ENCODE results near the gene MRGPRD. TPM values are rescaled to one million over a fixed set of nuclear protein-coding genes. Genes with fewer than 3 reads are reported as not detected.

The MRGPRD gene
- total and polyA plus RNA-seq, 2 of the 13 experiments (the other 11 are each of a cell fraction or from before 2014, with no cell fraction given), result not detected

- TF ChIP-seq, protein P1, sequence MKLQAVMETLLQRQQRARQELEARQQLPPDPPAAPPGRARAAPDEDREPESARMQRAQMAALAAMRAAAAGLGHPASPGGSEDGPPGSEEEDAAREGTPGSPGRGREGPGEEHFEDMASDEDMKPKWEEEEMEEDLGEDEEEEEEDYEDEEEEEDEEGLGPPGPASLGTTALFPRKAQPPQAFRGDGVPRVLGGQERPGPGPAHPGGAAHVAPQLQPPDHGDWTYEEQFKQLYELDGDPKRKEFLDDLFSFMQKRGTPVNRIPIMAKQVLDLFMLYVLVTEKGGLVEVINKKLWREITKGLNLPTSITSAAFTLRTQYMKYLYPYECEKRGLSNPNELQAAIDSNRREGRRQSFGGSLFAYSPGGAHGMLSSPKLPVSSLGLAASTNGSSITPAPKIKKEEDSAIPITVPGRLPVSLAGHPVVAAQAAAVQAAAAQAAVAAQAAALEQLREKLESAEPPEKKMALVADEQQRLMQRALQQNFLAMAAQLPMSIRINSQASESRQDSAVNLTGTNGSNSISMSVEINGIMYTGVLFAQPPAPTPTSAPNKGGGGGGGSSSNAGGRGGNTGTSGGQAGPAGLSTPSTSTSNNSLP (IDR thresholded peaks at IDR 0.05; ENCODE audit: low read depth, low read length), result no peak
- no peak for TF ChIP-seq JUNB (CRISPR knock-in tag; IDR thresholded peaks at IDR 0.05; ENCODE audit: borderline replicate concordance)
Measured at GRCh38 chr11:68932358-68932757, 48.4 kb downstream of the MRGPRD start (continued).

DNA sequence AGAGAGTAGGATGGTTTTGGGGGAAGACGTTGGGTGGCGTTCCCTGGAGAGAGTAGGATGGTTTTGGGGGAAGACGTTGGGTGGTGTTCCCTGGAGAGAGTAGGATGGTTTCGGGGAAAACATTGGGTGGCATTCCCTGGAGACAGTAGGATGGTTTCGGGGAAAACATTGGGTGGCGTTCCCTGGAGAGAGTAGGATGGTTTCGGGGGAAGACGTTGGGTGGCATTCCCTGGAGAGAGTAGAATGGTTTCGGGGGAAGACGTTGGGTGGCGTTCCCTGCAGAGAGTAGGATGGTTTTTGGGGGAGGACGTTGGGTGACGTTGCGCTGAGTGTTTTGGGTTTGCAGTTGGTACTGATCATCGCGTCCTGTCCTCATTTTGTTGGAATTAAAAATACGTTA, 48.9 kb downstream of the MRGPRD start:
- DNase-seq (ENCODE audit: low spot score), result no peak
- Histone ChIP-seq H4K20me1 (ENCODE audit: insufficient read depth, low read length) (no peaks in the 10 kb centered on the region), H3K9me3 (ENCODE audit: low read length) (no peaks in the 10 kb centered on the region), H2AFZ (ENCODE audit: low read length) (no peak overlapping the region), H3K79me2 (ENCODE audit: insufficient read depth, low read length) (no peaks in the 10 kb centered on the region), H3K4me1 (ENCODE audit: insufficient read depth, low read length) (no peaks in the 10 kb centered on the region), H3K9ac (ENCODE audit: insufficient read depth, low read depth, low read length) (no peak overlapping the region), H3K27me3 (ENCODE audit: control insufficient read depth in 1 of 2, insufficient read depth in 2 of 2, low read length in 2 of 2) (no peaks in the 10 kb centered on the region; a peak in 1 of 5 replicates), H3K36me3 (replicated peaks in 1 of 2; ENCODE audit: control insufficient read depth in 1 of 2, insufficient read depth in 2 of 2, low read length in 2 of 2) (peaks cover 19 to 65% of the 10 kb centered on the region in 2 experiments; a peak in 4 of 5 replicates), H3K27ac (ENCODE audit: extremely low read length, insufficient read depth, low read length) (no peak overlapping the region), H3K4me3 (replicated peaks in 1 of 3; ENCODE audit: insufficient read depth in 1 of 3, low read depth in 2 of 3, low read length in 3 of 3) (no peak overlapping the region), H3K4me2 (ENCODE audit: low read depth, low read length) (no peak overlapping the region)
- in situ Hi-C loops (cut with HindIII; ENCODE audit: extremely low pct_ligation_motif_present, low pct_unique_long_range_greater_than_20kb), result no loop called here
- intact Hi-C loops (cut with micrococcal nuclease; ENCODE audit: unreplicated experiment), result no loop called here
- ATAC-seq, result no peak
- WGBS (ENCODE audit: low lambda C conversion rate), result 92% methylated on average over 17 of the region's 17 CpGs
- POLR2A ChIA-PET, result no interaction called here
- no peak for FAIRE-seq
- no TSS peak for BruUV-seq (replicated peaks)
- CTCF ChIA-PET (ENCODE audit: low intra/inter-chr PET ratio, low total read pairs), result no interaction called here
- TF ChIP-seq, protein P2, sequence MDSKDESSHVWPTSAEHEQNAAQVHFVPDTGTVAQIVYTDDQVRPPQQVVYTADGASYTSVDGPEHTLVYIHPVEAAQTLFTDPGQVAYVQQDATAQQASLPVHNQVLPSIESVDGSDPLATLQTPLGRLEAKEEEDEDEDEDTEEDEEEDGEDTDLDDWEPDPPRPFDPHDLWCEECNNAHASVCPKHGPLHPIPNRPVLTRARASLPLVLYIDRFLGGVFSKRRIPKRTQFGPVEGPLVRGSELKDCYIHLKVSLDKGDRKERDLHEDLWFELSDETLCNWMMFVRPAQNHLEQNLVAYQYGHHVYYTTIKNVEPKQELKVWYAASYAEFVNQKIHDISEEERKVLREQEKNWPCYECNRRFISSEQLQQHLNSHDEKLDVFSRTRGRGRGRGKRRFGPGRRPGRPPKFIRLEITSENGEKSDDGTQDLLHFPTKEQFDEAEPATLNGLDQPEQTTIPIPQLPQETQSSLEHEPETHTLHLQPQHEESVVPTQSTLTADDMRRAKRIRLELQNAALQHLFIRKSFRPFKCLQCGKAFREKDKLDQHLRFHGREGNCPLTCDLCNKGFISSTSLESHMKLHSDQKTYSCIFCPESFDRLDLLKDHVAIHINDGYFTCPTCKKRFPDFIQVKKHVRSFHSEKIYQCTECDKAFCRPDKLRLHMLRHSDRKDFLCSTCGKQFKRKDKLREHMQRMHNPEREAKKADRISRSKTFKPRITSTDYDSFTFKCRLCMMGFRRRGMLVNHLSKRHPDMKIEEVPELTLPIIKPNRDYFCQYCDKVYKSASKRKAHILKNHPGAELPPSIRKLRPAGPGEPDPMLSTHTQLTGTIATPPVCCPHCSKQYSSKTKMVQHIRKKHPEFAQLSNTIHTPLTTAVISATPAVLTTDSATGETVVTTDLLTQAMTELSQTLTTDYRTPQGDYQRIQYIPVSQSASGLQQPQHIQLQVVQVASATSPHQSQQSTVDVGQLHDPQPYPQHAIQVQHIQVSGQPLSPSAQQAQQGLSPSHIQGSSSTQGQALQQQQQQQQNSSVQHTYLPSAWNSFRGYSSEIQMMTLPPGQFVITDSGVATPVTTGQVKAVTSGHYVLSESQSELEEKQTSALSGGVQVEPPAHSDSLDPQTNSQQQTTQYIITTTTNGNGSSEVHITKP (CRISPR knock-in tag; IDR thresholded peaks at IDR 0.05; ENCODE audit: low read depth), result no peak
- TF ChIP-seq, protein P3, sequence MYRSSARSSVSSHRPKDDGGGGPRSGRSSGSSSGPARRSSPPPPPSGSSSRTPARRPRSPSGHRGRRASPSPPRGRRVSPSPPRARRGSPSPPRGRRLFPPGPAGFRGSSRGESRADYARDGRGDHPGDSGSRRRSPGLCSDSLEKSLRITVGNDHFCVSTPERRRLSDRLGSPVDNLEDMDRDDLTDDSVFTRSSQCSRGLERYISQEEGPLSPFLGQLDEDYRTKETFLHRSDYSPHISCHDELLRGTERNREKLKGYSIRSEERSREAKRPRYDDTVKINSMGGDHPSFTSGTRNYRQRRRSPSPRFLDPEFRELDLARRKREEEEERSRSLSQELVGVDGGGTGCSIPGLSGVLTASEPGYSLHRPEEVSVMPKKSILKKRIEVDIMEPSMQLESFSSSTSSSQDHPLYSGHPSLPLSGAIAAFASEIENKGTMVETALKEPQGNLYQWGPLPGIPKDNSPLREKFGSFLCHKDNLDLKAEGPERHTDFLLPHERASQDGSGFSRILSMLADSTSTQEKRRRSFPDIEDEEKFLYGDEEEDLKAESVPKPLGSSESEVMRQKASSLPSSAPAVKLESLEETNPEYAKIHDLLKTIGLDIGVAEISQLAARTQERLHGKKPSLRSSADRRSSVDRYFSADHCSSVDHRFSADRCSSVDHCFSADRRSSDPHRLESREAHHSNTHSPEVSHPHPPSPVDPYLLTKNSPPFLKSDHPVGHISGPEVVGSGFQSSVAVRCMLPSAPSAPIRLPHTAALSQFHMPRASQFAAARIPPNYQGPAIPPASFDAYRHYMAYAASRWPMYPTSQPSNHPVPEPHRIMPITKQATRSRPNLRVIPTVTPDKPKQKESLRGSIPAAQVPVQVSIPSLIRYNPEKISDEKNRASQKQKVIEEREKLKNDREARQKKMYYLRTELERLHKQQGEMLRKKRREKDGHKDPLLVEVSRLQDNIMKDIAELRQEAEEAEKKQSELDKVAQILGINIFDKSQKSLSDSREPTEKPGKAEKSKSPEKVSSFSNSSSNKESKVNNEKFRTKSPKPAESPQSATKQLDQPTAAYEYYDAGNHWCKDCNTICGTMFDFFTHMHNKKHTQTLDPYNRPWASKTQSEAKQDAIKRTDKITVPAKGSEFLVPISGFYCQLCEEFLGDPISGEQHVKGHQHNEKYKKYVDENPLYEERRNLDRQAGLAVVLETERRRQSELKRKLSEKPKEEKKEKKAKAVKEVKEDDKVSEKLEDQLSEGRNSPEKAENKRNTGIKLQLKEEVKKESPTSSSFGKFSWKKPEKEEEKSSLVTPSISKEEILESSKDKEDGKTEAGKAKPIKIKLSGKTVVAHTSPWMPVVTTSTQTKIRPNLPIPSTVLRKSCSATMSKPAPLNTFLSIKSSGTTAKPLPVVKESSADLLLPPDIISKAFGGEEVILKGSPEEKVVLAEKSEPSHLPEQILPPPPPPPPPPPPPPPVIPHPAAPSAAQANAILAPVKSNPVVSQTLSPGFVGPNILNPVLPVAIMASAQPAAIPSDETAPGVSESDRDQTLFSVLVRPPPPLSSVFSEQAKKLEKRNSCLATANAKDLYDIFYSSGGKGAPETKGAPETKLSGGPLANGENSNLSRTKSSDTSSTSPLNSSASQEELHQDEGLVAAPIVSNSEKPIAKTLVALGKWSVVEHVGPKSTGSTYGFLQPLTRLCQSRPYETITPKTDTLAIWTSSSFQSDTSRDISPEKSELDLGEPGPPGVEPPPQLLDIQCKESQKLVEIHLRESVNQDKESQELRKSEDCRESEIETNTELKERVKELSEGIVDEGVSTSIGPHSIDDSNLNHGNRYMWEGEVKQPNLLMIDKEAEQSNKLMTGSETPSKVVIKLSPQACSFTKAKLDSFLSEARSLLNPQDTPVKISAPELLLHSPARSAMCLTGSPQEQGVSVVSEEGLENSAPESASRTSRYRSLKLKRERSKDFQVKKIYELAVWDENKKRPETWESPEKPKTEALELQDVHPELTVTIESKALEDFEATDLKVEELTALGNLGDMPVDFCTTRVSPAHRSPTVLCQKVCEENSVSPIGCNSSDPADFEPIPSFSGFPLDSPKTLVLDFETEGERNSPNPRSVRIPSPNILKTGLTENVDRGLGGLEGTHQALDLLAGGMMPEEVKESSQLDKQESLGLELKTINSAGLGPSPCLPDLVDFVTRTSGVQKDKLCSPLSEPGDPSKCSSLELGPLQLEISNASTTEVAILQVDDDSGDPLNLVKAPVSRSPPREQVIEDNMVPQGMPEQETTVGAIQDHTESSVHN (CRISPR knock-in tag; IDR thresholded peaks at IDR 0.05), result no peak
- TF ChIP-seq ZNF414 (CRISPR knock-in tag; IDR thresholded peaks at IDR 0.05) (no peak), ZNF253 (CRISPR knock-in tag; IDR thresholded peaks at IDR 0.05; ENCODE audit: borderline replicate concordance) (no peak)

All from HepG2 (cell line).